Measurements from ENCODE around the gene INPPL1. TPM values are rescaled to one million over a fixed set of nuclear protein-coding genes. Genes with fewer than 3 reads are reported as not detected.

Gene INPPL1
- total and polyA plus RNA-seq, 2 of the 13 experiments (the other 11 are each of a cell fraction or from before 2014, with no cell fraction given), result 29.1 to 66.9 TPM

GRCh38 chr11:72278905-72279304, 54.3 kb downstream of the INPPL1 start (continued):
- no peak for TF ChIP-seq MTERF4 (CRISPR knock-in tag; IDR thresholded peaks at IDR 0.05)

GRCh38 chr11:72280037-72280436, 55.5 kb downstream of the INPPL1 start:
- CTCF ChIA-PET (ENCODE audit: low intra/inter-chr PET ratio, low total read pairs), result no interaction called here
- DNase-seq (ENCODE audit: low spot score) (no peak), FAIRE-seq (no peak), ATAC-seq (no peak)
- H3K27me3 ChIP-seq (ENCODE audit: control insufficient read depth in 1 of 2, insufficient read depth in 2 of 2, low read length in 2 of 2), result peaks cover 0 to 1% of the 10 kb centered on the region in 2 experiments; a peak in 1 of 5 replicates
- H2AFZ ChIP-seq (ENCODE audit: low read length), result no peak overlapping the region
- no peak overlapping the region for H3K4me3 ChIP-seq (replicated peaks in 1 of 3; ENCODE audit: insufficient read depth in 1 of 3, low read depth in 2 of 3, low read length in 3 of 3)
- no peaks in the 10 kb centered on the region for H3K9me3 ChIP-seq (ENCODE audit: low read length)
- H3K4me1 ChIP-seq (ENCODE audit: insufficient read depth, low read length), result no peaks in the 10 kb centered on the region
- H3K79me2 ChIP-seq (ENCODE audit: insufficient read depth, low read length), result no peaks in the 10 kb centered on the region
- no peak for TF ChIP-seq ZNF230 (CRISPR knock-in tag; IDR thresholded peaks at IDR 0.05)
- TF ChIP-seq ZNF296 (CRISPR knock-in tag; conservative IDR thresholded peaks at IDR 0.05), result no peak
- no peak for TF ChIP-seq TGIF2 (CRISPR knock-in tag; IDR thresholded peaks at IDR 0.05)
- no peak for TF ChIP-seq MTF1 (CRISPR knock-in tag; IDR thresholded peaks at IDR 0.05)
- peak; percentile 51; the same call in 1 of the 2 replicates for TF ChIP-seq CEBPB (IDR thresholded peaks at IDR 0.05; ENCODE audit: borderline replicate concordance, low read depth, low read length)
- H4K20me1 ChIP-seq (ENCODE audit: insufficient read depth, low read length), result no peaks in the 10 kb centered on the region
- POLR2A ChIA-PET, result no interaction called here
- no peak overlapping the region for H3K27ac ChIP-seq (ENCODE audit: extremely low read length, insufficient read depth, low read length)
- H3K9ac ChIP-seq (ENCODE audit: insufficient read depth, low read depth, low read length), result no peak overlapping the region
- no peak overlapping the region for H3K4me2 ChIP-seq (ENCODE audit: low read depth, low read length)
- no peaks in the 10 kb centered on the region for H3K36me3 ChIP-seq (replicated peaks in 1 of 2; ENCODE audit: control insufficient read depth in 1 of 2, insufficient read depth in 2 of 2, low read length in 2 of 2)
- intact Hi-C loops (cut with micrococcal nuclease; ENCODE audit: unreplicated experiment) (no loop called here), in situ Hi-C loops (cut with HindIII; ENCODE audit: extremely low pct_ligation_motif_present, low pct_unique_long_range_greater_than_20kb) (no loop called here)
- no TSS peak for BruUV-seq (replicated peaks)
- 60% methylated on average over 11 of the region's 12 CpGs for WGBS (ENCODE audit: low lambda C conversion rate)

- peaks cover 0 to 1% of the 10 kb centered on the region in 2 experiments; a peak in 1 of 5 replicates for H3K27me3 ChIP-seq (ENCODE audit: control insufficient read depth in 1 of 2, insufficient read depth in 2 of 2, low read length in 2 of 2)
- H3K9me3 ChIP-seq (ENCODE audit: low read length), result no peaks in the 10 kb centered on the region
- H3K27ac ChIP-seq (ENCODE audit: extremely low read length, insufficient read depth, low read length), result no peak overlapping the region
- in situ Hi-C loops (cut with HindIII; ENCODE audit: extremely low pct_ligation_motif_present, low pct_unique_long_range_greater_than_20kb) (no loop called here), intact Hi-C loops (cut with micrococcal nuclease; ENCODE audit: unreplicated experiment) (no loop called here)
- no peaks in the 10 kb centered on the region for H3K36me3 ChIP-seq (replicated peaks in 1 of 2; ENCODE audit: control insufficient read depth in 1 of 2, insufficient read depth in 2 of 2, low read length in 2 of 2)
- no TSS peak for BruUV-seq (replicated peaks)
- ChIA-PET POLR2A (no interaction called here), CTCF (ENCODE audit: low intra/inter-chr PET ratio, low total read pairs) (no interaction called here)
- no peak for FAIRE-seq
- no peak overlapping the region for H2AFZ ChIP-seq (ENCODE audit: low read length)
- no peaks in the 10 kb centered on the region for H3K4me1 ChIP-seq (ENCODE audit: insufficient read depth, low read length)
- WGBS (ENCODE audit: low lambda C conversion rate), result 77% methylated on average over 24 of the region's 24 CpGs
- H3K79me2 ChIP-seq (ENCODE audit: insufficient read depth, low read length), result no peaks in the 10 kb centered on the region
- no peak for DNase-seq (ENCODE audit: low spot score)
- H3K4me3 ChIP-seq (replicated peaks in 1 of 3; ENCODE audit: insufficient read depth in 1 of 3, low read depth in 2 of 3, low read length in 3 of 3), result no peak overlapping the region
- no peak for ATAC-seq
- no peak overlapping the region for H3K9ac ChIP-seq (ENCODE audit: insufficient read depth, low read depth, low read length)
- no peak overlapping the region for H3K4me2 ChIP-seq (ENCODE audit: low read depth, low read length)
- H4K20me1 ChIP-seq (ENCODE audit: insufficient read depth, low read length), result no peaks in the 10 kb centered on the region
- TF ChIP-seq GATA4 (IDR thresholded peaks at IDR 0.05; ENCODE audit: borderline replicate concordance, low read depth) (no peak), SRY (CRISPR knock-in tag; IDR thresholded peaks at IDR 0.05) (no peak), NKX3-1 (CRISPR knock-in tag; IDR thresholded peaks at IDR 0.05) (no peak), KLF15 (CRISPR knock-in tag; IDR thresholded peaks at IDR 0.05; ENCODE audit: borderline replicate concordance) (no peak), PRDM4 (CRISPR knock-in tag; IDR thresholded peaks at IDR 0.05; ENCODE audit: borderline replicate concordance) (no peak), RARG (CRISPR knock-in tag; IDR thresholded peaks at IDR 0.05; ENCODE audit: low read depth) (no peak), CHD2 (IDR thresholded peaks at IDR 0.05; ENCODE audit: low read depth, low read length) (no peak), ZNF251 (CRISPR knock-in tag; IDR thresholded peaks at IDR 0.05) (no peak), ZNF773 (CRISPR knock-in tag; IDR thresholded peaks at IDR 0.05; ENCODE audit: borderline replicate concordance) (no peak)
Observed at GRCh38 chr11:72280726-72281315, 56.3 kb downstream of the INPPL1 start.
